ENCODE results near the gene SERPINI2. TPM values are rescaled to one million over a fixed set of nuclear protein-coding genes. Genes with fewer than 3 reads are reported as not detected.

The SERPINI2 gene
- total and polyA plus RNA-seq, 2 of the 13 experiments (the other 11 are each of a cell fraction or from before 2014, with no cell fraction given): not detected

DNA sequence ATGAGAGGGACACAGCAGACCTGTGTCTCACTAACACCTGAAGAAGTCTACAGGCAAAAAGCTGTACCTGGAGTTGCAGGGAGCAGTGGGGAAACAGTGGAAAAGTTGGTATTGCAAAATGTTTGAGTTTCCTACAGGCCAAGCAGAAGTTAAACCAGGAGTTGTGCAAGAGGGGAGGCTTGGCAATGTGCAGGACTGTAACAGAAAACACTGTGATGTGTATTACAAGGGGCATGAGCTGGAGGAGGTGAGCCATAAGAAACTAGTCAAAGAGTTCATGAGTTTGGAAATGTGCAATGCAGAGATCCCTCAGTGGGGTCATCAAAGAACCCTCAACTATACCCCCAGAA, 47.1 kb upstream of the SERPINI2 start:
- intact Hi-C loops (cut with micrococcal nuclease; ENCODE audit: unreplicated experiment): no loop called here
- FAIRE-seq: no peak
- no peaks in the 10 kb centered on the region for H3K4me1 ChIP-seq (ENCODE audit: insufficient read depth, low read length)
- H3K27ac ChIP-seq (ENCODE audit: extremely low read length, insufficient read depth, low read length): no peak overlapping the region
- TF ChIP-seq CEBPB (IDR thresholded peaks at IDR 0.05; ENCODE audit: borderline replicate concordance, low read depth, low read length) (peak; percentile 67), ZFX (CRISPR knock-in tag; IDR thresholded peaks at IDR 0.05; ENCODE audit: low read depth) (no peak), RXRB (CRISPR knock-in tag; IDR thresholded peaks at IDR 0.05; ENCODE audit: borderline replicate concordance) (no peak)
- no peak; the same call in 2 of the 3 replicates for ATAC-seq
- H3K4me2 ChIP-seq (ENCODE audit: low read depth, low read length): no peak overlapping the region
- POLR2A ChIA-PET: no interaction called here
- H3K36me3 ChIP-seq (replicated peaks in 1 of 2; ENCODE audit: control insufficient read depth in 1 of 2, insufficient read depth in 2 of 2, low read length in 2 of 2): no peaks in the 10 kb centered on the region
- no peak overlapping the region for H2AFZ ChIP-seq (ENCODE audit: low read length)
- H3K27me3 ChIP-seq (ENCODE audit: control insufficient read depth in 1 of 2, insufficient read depth in 2 of 2, low read length in 2 of 2): no peaks in the 10 kb centered on the region
- no TSS peak for BruUV-seq (replicated peaks)
- H3K9ac ChIP-seq (ENCODE audit: insufficient read depth, low read depth, low read length): no peak overlapping the region
- no peaks in the 10 kb centered on the region for H3K9me3 ChIP-seq (ENCODE audit: low read length)
- in situ Hi-C loops (cut with HindIII; ENCODE audit: extremely low pct_ligation_motif_present, low pct_unique_long_range_greater_than_20kb): no loop called here
- no peak for DNase-seq (ENCODE audit: low spot score)
- no peaks in the 10 kb centered on the region for H3K79me2 ChIP-seq (ENCODE audit: insufficient read depth, low read length)
- H4K20me1 ChIP-seq (ENCODE audit: insufficient read depth, low read length): no peaks in the 10 kb centered on the region
- no peak overlapping the region for H3K4me3 ChIP-seq (replicated peaks in 1 of 3; ENCODE audit: insufficient read depth in 1 of 3, low read depth in 2 of 3, low read length in 3 of 3)
- CTCF ChIA-PET (ENCODE audit: low intra/inter-chr PET ratio, low total read pairs): no interaction called here

DNA sequence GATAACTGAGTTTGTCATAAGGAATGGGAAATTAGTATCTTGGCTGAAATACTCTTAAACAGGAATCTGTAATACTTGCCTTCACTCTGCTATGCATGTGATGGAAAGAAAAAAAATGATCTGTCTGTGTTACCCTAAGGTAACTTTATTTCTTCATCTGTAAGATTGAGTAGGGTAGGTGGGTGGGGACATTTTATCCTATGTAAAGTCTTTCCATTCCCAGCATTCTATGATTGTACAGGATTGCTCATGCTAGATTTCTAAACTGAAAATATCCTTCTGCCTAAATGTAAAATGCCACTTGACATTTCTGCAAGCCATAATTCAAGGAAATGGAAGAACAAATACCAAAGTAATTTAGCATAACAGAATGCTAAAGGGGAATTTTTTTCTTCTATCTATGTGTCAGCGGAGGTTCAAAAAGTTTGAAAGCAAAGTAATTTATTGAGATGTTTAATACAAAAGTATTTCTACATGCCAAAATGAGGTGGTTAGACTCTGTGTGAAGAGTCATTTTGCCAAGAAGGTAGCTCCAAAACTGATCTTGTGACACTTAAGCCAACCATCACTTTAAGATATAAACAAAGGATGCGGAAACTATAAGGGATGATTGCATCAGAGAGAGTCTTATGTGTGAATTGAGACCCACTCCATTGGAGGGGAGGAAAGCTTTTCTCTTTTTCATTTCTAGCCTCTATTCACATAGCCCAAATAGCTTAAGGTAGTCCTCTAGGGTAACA, 46.6 kb upstream of the SERPINI2 start:
- DNase-seq (ENCODE audit: low spot score) (no peak), FAIRE-seq (no peak), ATAC-seq (no peak)
- Histone ChIP-seq H3K9ac (ENCODE audit: insufficient read depth, low read depth, low read length) (no peak overlapping the region), H3K4me3 (replicated peaks in 1 of 3; ENCODE audit: insufficient read depth in 1 of 3, low read depth in 2 of 3, low read length in 3 of 3) (no peak overlapping the region), H3K36me3 (replicated peaks in 1 of 2; ENCODE audit: control insufficient read depth in 1 of 2, insufficient read depth in 2 of 2, low read length in 2 of 2) (no peaks in the 10 kb centered on the region), H3K27me3 (ENCODE audit: control insufficient read depth in 1 of 2, insufficient read depth in 2 of 2, low read length in 2 of 2) (no peaks in the 10 kb centered on the region), H3K4me1 (ENCODE audit: insufficient read depth, low read length) (no peaks in the 10 kb centered on the region), H3K79me2 (ENCODE audit: insufficient read depth, low read length) (no peaks in the 10 kb centered on the region), H2AFZ (ENCODE audit: low read length) (no peak overlapping the region), H3K4me2 (ENCODE audit: low read depth, low read length) (no peak overlapping the region), H3K27ac (ENCODE audit: extremely low read length, insufficient read depth, low read length) (no peak overlapping the region), H3K9me3 (ENCODE audit: low read length) (no peaks in the 10 kb centered on the region), H4K20me1 (ENCODE audit: insufficient read depth, low read length) (no peaks in the 10 kb centered on the region)
- BruUV-seq (replicated peaks): no TSS peak
- intact Hi-C loops (cut with micrococcal nuclease; ENCODE audit: unreplicated experiment): no loop called here
- WGBS (ENCODE audit: low lambda C conversion rate): 71% methylated on average over 2 of the region's 2 CpGs
- ChIA-PET POLR2A (no interaction called here), CTCF (ENCODE audit: low intra/inter-chr PET ratio, low total read pairs) (no interaction called here)
- TF ChIP-seq, protein P1, sequence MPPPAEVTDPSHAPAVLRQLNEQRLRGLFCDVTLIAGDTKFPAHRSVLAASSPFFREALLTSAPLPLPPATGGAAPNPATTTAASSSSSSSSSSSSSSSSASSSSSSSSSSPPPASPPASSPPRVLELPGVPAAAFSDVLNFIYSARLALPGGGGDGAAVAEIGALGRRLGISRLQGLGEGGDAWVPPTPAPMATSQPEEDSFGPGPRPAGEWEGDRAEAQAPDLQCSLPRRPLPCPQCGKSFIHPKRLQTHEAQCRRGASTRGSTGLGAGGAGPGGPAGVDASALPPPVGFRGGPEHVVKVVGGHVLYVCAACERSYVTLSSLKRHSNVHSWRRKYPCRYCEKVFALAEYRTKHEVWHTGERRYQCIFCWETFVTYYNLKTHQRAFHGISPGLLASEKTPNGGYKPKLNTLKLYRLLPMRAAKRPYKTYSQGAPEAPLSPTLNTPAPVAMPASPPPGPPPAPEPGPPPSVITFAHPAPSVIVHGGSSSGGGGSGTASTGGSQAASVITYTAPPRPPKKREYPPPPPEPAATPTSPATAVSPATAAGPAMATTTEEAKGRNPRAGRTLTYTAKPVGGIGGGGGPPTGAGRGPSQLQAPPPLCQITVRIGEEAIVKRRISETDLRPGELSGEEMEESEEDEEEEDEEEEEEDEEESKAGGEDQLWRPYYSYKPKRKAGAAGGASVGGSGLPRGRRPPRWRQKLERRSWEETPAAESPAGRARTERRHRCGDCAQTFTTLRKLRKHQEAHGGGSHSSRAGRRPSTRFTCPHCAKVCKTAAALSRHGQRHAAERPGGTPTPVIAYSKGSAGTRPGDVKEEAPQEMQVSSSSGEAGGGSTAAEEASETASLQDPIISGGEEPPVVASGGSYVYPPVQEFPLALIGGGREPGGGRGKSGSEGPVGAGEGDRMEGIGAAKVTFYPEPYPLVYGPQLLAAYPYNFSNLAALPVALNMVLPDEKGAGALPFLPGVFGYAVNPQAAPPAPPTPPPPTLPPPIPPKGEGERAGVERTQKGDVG (CRISPR knock-in tag; IDR thresholded peaks at IDR 0.05; ENCODE audit: borderline replicate concordance): no peak
- TF ChIP-seq ZNF547 (CRISPR knock-in tag; IDR thresholded peaks at IDR 0.05) (no peak), ZNF550 (CRISPR knock-in tag; IDR thresholded peaks at IDR 0.05; ENCODE audit: borderline replicate concordance) (no peak), TARDBP (CRISPR knock-in tag; IDR thresholded peaks at IDR 0.05) (no peak)
- TF ChIP-seq, protein P2, sequence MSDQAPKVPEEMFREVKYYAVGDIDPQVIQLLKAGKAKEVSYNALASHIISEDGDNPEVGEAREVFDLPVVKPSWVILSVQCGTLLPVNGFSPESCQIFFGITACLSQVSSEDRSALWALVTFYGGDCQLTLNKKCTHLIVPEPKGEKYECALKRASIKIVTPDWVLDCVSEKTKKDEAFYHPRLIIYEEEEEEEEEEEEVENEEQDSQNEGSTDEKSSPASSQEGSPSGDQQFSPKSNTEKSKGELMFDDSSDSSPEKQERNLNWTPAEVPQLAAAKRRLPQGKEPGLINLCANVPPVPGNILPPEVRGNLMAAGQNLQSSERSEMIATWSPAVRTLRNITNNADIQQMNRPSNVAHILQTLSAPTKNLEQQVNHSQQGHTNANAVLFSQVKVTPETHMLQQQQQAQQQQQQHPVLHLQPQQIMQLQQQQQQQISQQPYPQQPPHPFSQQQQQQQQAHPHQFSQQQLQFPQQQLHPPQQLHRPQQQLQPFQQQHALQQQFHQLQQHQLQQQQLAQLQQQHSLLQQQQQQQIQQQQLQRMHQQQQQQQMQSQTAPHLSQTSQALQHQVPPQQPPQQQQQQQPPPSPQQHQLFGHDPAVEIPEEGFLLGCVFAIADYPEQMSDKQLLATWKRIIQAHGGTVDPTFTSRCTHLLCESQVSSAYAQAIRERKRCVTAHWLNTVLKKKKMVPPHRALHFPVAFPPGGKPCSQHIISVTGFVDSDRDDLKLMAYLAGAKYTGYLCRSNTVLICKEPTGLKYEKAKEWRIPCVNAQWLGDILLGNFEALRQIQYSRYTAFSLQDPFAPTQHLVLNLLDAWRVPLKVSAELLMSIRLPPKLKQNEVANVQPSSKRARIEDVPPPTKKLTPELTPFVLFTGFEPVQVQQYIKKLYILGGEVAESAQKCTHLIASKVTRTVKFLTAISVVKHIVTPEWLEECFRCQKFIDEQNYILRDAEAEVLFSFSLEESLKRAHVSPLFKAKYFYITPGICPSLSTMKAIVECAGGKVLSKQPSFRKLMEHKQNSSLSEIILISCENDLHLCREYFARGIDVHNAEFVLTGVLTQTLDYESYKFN (CRISPR knock-in tag; conservative IDR thresholded peaks at IDR 0.05): no peak
- in situ Hi-C loops (cut with HindIII; ENCODE audit: extremely low pct_ligation_motif_present, low pct_unique_long_range_greater_than_20kb): no loop called here
